ENCODE results near the gene GSG1L2.

The GSG1L2 gene

DNA sequence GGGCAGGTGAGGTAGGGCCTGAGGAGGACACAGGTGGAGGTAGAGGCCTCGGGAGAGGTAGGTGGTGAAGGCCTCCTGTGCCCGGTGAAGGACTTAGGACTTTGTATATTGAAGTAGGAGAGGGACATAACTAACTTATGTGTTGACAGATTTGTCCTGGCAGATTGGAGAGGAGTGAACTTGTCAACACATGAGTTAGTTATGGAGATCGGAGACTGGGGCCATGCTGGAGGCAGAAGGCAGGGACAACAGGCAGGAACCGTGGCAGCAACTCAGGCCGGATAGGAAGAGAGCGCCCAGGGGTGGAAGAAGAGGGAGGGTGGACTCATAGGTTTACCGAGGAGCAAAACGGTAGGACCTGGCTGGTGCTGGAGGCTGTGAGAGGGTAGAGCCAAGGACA is 22.3 kb upstream of the GSG1L2 start:
- no peak overlapping the region for H3K27ac ChIP-seq (ENCODE audit: low read length)
- no peaks in the 10 kb centered on the region for H3K9me3 ChIP-seq (ENCODE audit: control insufficient read depth, insufficient read depth, low read length)
- WGBS (ENCODE audit: insufficient coverage, insufficient read length) = no CpG with 5 or more reads among the region's 8 CpGs
- no peak overlapping the region for H3K4me3 ChIP-seq (ENCODE audit: low read length)
- no peaks in the 10 kb centered on the region for H3K4me1 ChIP-seq (ENCODE audit: control insufficient read depth, insufficient read depth, low read length)
- DNase-seq (ENCODE audit: low read depth, low spot score) = no peak
- H3K36me3 ChIP-seq (ENCODE audit: control insufficient read depth, insufficient read depth, low read length) = no peaks in the 10 kb centered on the region
- no peaks in the 10 kb centered on the region for H3K27me3 ChIP-seq (ENCODE audit: control insufficient read depth, insufficient read depth, low read length)

DNA sequence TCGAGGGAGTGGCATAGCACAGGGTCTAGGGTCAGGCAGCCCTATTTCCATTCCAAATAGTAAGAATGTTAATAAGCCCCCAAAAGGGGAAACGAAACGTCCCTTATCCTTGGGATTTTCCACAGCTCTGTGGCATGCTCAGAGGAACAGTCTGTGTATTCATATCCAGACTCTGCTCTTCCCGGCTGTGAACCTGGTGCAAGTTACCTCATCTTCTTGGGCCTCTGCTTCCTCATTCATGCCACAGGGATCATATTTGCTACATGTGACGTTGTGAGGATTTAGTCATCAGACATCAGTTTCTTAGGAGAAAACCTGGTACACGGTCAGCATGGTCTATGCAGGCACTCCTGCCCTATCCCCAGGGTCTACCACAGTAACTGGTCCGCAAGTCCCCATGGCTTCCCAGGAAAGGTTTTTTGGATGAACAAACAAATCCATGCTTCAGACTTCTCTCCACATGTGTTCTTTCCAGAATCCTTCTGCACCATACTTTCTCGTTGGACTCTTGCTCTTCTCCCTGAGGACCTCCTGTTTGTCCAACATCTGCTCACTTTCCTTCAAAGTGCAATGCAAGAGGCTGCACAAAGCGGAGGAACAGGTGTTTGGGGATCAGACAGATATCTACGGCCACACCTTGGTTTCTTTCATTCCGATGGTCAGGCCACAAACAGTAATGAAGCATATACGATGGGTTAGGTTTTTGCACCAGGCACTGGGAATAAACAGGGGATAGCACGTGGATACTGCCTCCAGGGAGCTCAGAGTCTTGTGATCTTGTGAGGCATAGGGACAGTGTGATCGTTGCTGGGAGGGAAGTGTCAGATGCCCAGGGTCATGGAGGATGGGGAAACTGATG is 21.5 kb upstream of the GSG1L2 start:
- no peak for DNase-seq (ENCODE audit: low read depth, low spot score)
- Histone ChIP-seq H3K27ac (ENCODE audit: low read length) (no peak overlapping the region), H3K27me3 (ENCODE audit: control insufficient read depth, insufficient read depth, low read length) (no peaks in the 10 kb centered on the region), H3K9me3 (ENCODE audit: control insufficient read depth, insufficient read depth, low read length) (no peaks in the 10 kb centered on the region), H3K36me3 (ENCODE audit: control insufficient read depth, insufficient read depth, low read length) (no peaks in the 10 kb centered on the region), H3K4me1 (ENCODE audit: control insufficient read depth, insufficient read depth, low read length) (peaks cover 4% of the 10 kb centered on the region; the same call in 1 of the 2 replicates), H3K4me3 (ENCODE audit: low read length) (no peak overlapping the region)
- WGBS (ENCODE audit: insufficient coverage, insufficient read length) = no CpG with 5 or more reads among the region's 14 CpGs

DNA sequence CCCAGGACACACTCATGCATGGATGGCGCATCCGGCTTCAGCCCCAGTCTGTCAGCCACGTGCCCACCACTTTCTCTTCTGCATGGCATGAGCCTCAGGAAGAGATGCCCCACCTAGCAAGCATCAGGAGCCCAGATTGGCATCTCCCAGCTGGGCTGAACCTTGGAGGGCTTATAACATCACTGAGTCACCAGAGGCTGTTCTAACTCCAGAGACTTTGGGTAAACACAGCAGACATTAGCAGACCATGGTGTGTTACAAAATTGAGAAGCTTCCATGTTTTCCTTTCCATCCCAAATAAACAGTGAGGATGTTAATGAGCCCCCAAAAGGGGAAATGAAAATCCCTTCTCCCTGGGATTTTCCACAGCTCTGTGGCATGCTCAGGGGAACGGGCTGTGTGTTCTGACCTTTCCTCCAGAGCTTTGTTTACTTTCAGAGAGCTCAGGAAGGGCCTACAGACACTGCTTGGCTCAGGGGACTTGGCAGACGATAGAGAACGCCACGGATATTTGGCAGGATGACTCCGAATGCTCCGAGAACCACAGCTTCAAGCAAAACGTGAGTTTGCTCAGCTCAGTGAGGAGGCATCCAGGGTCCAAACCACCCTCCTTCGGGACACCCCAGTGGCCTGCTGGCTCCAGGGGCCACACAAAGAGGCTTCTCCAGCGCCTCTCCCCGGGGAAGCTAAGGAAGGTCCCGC is 20.3 kb upstream of the GSG1L2 start:
- Histone ChIP-seq H3K27me3 (ENCODE audit: control insufficient read depth, insufficient read depth, low read length) (no peaks in the 10 kb centered on the region), H3K4me1 (ENCODE audit: control insufficient read depth, insufficient read depth, low read length) (peaks cover 4% of the 10 kb centered on the region; the same call in 1 of the 2 replicates), H3K27ac (ENCODE audit: low read length) (no peak overlapping the region), H3K9me3 (ENCODE audit: control insufficient read depth, insufficient read depth, low read length) (no peaks in the 10 kb centered on the region), H3K36me3 (ENCODE audit: control insufficient read depth, insufficient read depth, low read length) (no peaks in the 10 kb centered on the region), H3K4me3 (ENCODE audit: low read length) (no peak overlapping the region)
- no peak for DNase-seq (ENCODE audit: low read depth, low spot score)
- WGBS (ENCODE audit: insufficient coverage, insufficient read length) = no CpG with 5 or more reads among the region's 14 CpGs

DNA sequence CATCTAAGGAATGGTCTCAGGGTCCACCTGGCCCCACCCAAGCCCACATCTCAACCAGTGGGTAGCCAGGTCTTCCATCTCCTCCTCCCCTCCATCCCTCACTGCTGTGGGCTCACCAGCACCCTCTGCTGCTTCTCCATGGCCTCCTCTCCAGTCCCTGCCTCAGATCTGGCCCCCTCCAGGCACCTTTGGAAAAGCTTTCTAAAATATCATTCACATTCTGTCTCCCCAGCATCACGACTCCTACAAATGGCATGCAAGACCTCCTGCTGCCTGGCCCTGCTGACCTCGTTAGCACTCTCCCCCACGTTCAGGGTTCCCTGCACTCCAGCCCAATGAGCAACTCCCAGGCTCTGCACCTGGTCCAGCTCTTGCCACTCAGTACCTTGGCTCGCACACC is 17.6 kb upstream of the GSG1L2 start:
- Histone ChIP-seq H3K27ac (ENCODE audit: low read length) (no peak overlapping the region), H3K36me3 (ENCODE audit: control insufficient read depth, insufficient read depth, low read length) (no peaks in the 10 kb centered on the region), H3K9me3 (ENCODE audit: control insufficient read depth, insufficient read depth, low read length) (no peaks in the 10 kb centered on the region), H3K4me3 (ENCODE audit: low read length) (no peak overlapping the region), H3K4me1 (ENCODE audit: control insufficient read depth, insufficient read depth, low read length) (peaks cover 4% of the 10 kb centered on the region; the same call in 1 of the 2 replicates), H3K27me3 (ENCODE audit: control insufficient read depth, insufficient read depth, low read length) (no peaks in the 10 kb centered on the region)
- DNase-seq (ENCODE audit: low read depth, low spot score) = no peak
- WGBS (ENCODE audit: insufficient coverage, insufficient read length) = no CpG with 5 or more reads among the region's 4 CpGs

DNA sequence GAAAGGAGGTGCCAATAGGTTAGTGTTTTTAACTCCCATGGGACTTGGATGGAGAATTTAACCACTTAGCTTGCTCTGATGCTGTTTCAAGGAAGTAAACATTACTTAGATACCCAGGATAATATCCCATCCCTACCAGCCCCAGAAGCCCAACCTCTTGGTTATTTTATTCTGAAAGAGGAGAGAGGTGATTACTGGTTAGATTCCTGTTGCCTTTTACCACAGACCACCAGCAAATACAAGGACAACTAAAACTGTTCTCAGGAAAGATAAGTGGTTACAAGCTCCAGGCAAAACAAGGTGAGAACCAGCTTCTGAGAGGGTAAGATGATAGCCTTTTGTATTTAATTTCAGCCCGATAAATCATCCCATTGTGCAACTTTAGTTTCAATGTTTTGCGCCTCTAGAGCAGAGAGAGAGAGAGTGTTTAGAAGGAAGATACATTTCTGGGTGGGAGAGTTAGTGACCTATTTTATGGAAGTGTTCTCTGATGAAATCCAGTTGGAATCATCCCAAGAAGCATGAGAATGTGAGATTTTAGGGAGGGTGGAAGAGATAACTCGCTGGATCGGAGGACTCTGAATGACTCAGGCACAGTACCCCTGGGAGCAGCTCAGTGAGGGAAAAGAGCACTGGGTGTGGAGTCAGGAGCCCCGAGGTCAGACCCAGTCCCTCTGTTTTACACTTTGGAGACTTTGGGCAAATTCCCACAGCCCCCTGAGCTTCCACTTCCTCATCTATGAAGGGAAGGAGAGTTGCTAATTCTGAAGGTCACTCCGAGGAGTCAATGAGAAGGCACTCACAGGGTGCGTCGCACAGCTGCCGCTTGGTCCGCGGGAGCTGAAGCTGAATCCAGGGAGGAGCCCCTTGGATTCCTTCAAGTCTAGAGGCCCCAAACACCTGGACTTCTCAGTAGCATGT is 15.9 kb upstream of the GSG1L2 start:
- no CpG with 5 or more reads among the region's 11 CpGs for whole genome bisulfite sequencing (ENCODE audit: insufficient coverage, insufficient read length)

DNA sequence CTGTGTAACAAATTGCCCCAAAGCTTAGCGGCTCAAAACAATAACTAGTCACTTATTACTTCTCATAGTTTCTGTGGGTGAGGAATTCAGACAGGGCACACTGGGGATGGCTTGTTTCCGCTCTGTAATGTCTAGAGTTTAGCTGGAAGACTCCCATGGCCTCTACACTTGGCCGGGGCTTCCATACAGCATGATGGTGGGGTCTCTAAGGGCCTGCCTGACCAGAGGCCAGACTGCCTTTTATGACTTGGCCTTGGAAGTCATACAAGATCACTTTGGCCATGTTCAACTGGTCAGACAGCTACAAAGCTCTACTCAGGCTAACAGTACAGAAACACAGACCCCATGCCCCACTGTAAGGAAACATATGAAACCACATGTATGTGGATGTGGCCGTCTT is 12.0 kb upstream of the GSG1L2 start:
- no CpG with 5 or more reads among the region's 4 CpGs for WGBS (ENCODE audit: insufficient coverage, insufficient read length)
- DNase-seq (ENCODE audit: low read depth, low spot score) = no peak
- no peaks in the 10 kb centered on the region for H3K36me3 ChIP-seq (ENCODE audit: control insufficient read depth, insufficient read depth, low read length)
- H3K9me3 ChIP-seq (ENCODE audit: control insufficient read depth, insufficient read depth, low read length) = no peaks in the 10 kb centered on the region
- no peaks in the 10 kb centered on the region for H3K27me3 ChIP-seq (ENCODE audit: control insufficient read depth, insufficient read depth, low read length)
- H3K27ac ChIP-seq (ENCODE audit: low read length) = no peak overlapping the region
- H3K4me1 ChIP-seq (ENCODE audit: control insufficient read depth, insufficient read depth, low read length) = peaks cover 3% of the 10 kb centered on the region; the same call in 1 of the 2 replicates
- H3K4me3 ChIP-seq (ENCODE audit: low read length) = no peak overlapping the region

More for the DNA sequence above, 15.9 kb upstream of the GSG1L2 start:
- H3K9me3 ChIP-seq (ENCODE audit: control insufficient read depth, insufficient read depth, low read length) = no peaks in the 10 kb centered on the region
- no peaks in the 10 kb centered on the region for H3K27me3 ChIP-seq (ENCODE audit: control insufficient read depth, insufficient read depth, low read length)
- H3K4me1 ChIP-seq (ENCODE audit: control insufficient read depth, insufficient read depth, low read length) = peaks cover 4% of the 10 kb centered on the region; the same call in 1 of the 2 replicates
- no peak for DNase-seq (ENCODE audit: low read depth, low spot score)
- no peak overlapping the region for H3K4me3 ChIP-seq (ENCODE audit: low read length)
- no peaks in the 10 kb centered on the region for H3K36me3 ChIP-seq (ENCODE audit: control insufficient read depth, insufficient read depth, low read length)
- no peak overlapping the region for H3K27ac ChIP-seq (ENCODE audit: low read length)

DNA sequence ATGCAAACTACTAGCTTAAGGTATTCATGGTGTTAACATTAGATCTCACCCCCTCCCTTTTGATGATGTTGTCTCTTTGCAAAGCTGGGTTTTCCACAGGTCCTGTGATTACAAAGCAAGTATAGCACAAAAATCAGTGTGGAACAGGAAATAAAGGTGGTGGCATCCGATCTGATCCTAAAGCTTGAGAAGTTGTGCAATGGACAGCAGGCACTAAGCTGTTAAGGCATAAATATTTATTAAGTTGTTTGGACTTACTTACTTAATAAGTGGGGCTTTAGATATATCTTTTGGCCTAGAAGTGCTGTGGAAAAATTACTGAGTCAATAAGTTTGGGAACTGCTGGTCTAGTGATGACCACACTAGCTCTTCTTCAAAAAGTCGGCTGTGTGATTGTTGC is 8.8 kb upstream of the GSG1L2 start:
- no peaks in the 10 kb centered on the region for H3K9me3 ChIP-seq (ENCODE audit: control insufficient read depth, insufficient read depth, low read length)
- no peaks in the 10 kb centered on the region for H3K4me1 ChIP-seq (ENCODE audit: control insufficient read depth, insufficient read depth, low read length)
- no peaks in the 10 kb centered on the region for H3K27me3 ChIP-seq (ENCODE audit: control insufficient read depth, insufficient read depth, low read length)
- DNase-seq (ENCODE audit: low read depth, low spot score) = no peak
- no peak overlapping the region for H3K27ac ChIP-seq (ENCODE audit: low read length)
- no peak overlapping the region for H3K4me3 ChIP-seq (ENCODE audit: low read length)
- no CpG with 5 or more reads among the region's 2 CpGs for WGBS (ENCODE audit: insufficient coverage, insufficient read length)
- no peaks in the 10 kb centered on the region for H3K36me3 ChIP-seq (ENCODE audit: control insufficient read depth, insufficient read depth, low read length)

DNA sequence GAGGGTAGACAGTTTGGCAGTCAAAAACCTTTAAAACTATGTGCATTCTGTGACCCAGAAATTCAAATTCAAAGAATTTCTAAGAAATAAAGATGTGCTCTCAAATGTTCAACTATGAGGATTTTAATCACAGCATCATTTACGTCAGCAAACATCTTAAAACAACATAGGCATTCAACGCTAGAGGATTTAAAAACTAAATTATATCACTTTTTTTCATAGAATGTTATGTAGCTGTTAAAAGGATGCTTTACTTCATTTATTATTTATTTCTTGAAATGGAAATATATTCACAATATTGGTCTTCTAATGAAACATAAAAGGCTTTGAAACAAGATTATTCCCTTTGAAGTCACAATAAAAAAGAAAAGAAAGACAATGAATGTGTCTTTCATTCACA is 7.5 kb upstream of the GSG1L2 start:
- DNase-seq (ENCODE audit: low read depth, low spot score) = no peak
- no peaks in the 10 kb centered on the region for H3K36me3 ChIP-seq (ENCODE audit: control insufficient read depth, insufficient read depth, low read length)
- H3K27ac ChIP-seq (ENCODE audit: low read length) = no peak overlapping the region
- no peaks in the 10 kb centered on the region for H3K4me1 ChIP-seq (ENCODE audit: control insufficient read depth, insufficient read depth, low read length)
- WGBS (ENCODE audit: insufficient coverage, insufficient read length) = no CpG with 5 or more reads among the region's 2 CpGs
- H3K4me3 ChIP-seq (ENCODE audit: low read length) = no peak overlapping the region
- H3K27me3 ChIP-seq (ENCODE audit: control insufficient read depth, insufficient read depth, low read length) = no peaks in the 10 kb centered on the region
- H3K9me3 ChIP-seq (ENCODE audit: control insufficient read depth, insufficient read depth, low read length) = no peaks in the 10 kb centered on the region

GRCh38 chr17:9828296-9829295 is 6.7 kb upstream of the GSG1L2 start:
- Histone ChIP-seq H3K4me3 (ENCODE audit: low read length) (no peak overlapping the region), H3K9me3 (ENCODE audit: control insufficient read depth, insufficient read depth, low read length) (no peaks in the 10 kb centered on the region), H3K27me3 (ENCODE audit: control insufficient read depth, insufficient read depth, low read length) (no peaks in the 10 kb centered on the region), H3K4me1 (ENCODE audit: control insufficient read depth, insufficient read depth, low read length) (no peaks in the 10 kb centered on the region), H3K27ac (ENCODE audit: low read length) (no peak overlapping the region), H3K36me3 (ENCODE audit: control insufficient read depth, insufficient read depth, low read length) (no peaks in the 10 kb centered on the region)
- no peak for DNase-seq (ENCODE audit: low read depth, low spot score)
- no CpG with 5 or more reads among the region's 13 CpGs for WGBS (ENCODE audit: insufficient coverage, insufficient read length)

Data from iPS DF 6.9 (cell line).